ENCODE data around the gene IFNA17. TPM values are rescaled to one million over a fixed set of nuclear protein-coding genes. Genes with fewer than 3 reads are reported as not detected.
"Not testable (repeated sequence)": the region's sequence is repeated elsewhere in the genome, so short reads cannot be mapped to it uniquely, and the experiment has no call there.

IFNA17 gene
- total RNA-seq, 1 donor from 2014 or later: not detected

DNA sequence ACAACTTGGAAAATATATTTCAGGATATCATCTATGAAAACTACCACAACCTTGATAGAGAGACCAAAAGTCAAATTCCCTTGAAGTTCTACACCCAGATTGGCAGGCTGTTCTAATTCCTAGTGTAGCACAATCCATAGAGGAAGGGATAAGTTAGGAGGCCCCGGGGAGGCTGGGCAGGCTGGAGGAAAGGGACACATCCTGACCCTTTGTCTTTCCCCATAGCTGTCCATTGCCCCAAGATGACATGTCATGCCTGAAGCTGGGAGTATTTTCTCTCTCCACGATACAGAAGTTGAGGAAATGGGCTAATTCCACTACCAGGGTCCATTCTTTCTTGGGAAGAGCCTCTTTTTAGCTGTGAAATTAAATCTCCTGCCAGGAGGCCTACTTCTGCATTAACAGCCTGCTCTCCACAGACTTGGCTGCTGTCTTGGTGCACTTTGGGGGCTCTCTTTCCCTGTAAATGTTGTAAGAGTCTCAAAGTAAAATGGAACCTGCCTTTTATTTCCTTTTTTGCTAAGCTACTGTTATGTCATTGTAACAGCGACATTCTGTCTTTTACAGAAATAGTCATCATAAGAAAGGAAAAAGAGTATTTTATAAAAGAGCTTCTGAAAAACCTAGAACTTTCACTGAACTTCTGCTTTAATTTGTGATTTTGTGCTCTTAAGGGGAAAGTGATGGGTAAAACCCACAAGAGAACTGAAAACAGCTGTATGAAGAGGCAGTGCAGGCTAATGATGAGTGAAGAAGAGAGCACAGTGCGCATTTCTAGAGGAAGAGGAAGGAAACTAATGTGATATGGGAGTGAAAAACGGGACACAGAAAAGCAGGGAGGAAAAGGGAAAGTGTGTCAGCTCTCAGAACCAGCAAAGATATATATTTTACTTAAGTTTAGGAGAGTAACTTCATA lies 14.4 kb downstream of the IFNA17 start:
- not testable (repeated sequence) for DNase-seq (ENCODE audit: low spot score); H3K36me3 Mint-ChIP-seq (ENCODE audit: low read depth)

DNA sequence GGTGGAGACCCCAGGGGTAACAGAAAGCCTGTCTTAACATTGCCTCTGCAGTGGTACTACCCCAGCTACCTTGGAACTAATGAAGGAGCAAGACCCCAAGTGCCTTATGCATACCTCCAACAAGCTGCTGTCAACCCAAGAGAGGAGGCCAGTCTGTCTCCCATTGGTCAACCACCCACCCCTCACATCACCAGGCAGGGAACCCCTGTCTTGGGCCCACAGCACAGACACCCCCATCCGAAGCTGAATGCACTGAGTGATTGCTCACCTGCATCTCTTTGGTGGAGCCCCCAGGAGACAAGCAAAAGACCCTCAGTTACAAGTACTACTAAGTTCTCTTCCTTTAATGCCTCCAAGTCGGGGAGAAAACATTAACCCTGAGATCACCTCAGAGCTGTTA lies 15.9 kb downstream of the IFNA17 start:
- not testable (repeated sequence) for H3K27ac Mint-ChIP-seq (ENCODE audit: unreplicated experiment); H3K36me3 Mint-ChIP-seq (ENCODE audit: low read depth); H3K9me3 Mint-ChIP-seq (ENCODE audit: low read depth); H3K4me1 Mint-ChIP-seq (ENCODE audit: low read depth); DNase-seq (ENCODE audit: low spot score); H3K4me3 Mint-ChIP-seq (ENCODE audit: unreplicated experiment)
- H3K27me3 Mint-ChIP-seq (ENCODE audit: low read depth): peaks cover 32% of the 10 kb centered on the region

More for the DNA sequence above, 14.4 kb downstream of the IFNA17 start:
- H3K27me3 Mint-ChIP-seq (ENCODE audit: low read depth): peaks cover 35% of the 10 kb centered on the region
- H3K27ac Mint-ChIP-seq (ENCODE audit: unreplicated experiment); H3K9me3 Mint-ChIP-seq (ENCODE audit: low read depth); H3K4me3 Mint-ChIP-seq (ENCODE audit: unreplicated experiment); H3K4me1 Mint-ChIP-seq (ENCODE audit: low read depth): not testable (repeated sequence)
- TF ChIP-seq, protein P1, sequence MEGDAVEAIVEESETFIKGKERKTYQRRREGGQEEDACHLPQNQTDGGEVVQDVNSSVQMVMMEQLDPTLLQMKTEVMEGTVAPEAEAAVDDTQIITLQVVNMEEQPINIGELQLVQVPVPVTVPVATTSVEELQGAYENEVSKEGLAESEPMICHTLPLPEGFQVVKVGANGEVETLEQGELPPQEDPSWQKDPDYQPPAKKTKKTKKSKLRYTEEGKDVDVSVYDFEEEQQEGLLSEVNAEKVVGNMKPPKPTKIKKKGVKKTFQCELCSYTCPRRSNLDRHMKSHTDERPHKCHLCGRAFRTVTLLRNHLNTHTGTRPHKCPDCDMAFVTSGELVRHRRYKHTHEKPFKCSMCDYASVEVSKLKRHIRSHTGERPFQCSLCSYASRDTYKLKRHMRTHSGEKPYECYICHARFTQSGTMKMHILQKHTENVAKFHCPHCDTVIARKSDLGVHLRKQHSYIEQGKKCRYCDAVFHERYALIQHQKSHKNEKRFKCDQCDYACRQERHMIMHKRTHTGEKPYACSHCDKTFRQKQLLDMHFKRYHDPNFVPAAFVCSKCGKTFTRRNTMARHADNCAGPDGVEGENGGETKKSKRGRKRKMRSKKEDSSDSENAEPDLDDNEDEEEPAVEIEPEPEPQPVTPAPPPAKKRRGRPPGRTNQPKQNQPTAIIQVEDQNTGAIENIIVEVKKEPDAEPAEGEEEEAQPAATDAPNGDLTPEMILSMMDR (IDR thresholded peaks at IDR 0.05): peak; percentile 53

DNA sequence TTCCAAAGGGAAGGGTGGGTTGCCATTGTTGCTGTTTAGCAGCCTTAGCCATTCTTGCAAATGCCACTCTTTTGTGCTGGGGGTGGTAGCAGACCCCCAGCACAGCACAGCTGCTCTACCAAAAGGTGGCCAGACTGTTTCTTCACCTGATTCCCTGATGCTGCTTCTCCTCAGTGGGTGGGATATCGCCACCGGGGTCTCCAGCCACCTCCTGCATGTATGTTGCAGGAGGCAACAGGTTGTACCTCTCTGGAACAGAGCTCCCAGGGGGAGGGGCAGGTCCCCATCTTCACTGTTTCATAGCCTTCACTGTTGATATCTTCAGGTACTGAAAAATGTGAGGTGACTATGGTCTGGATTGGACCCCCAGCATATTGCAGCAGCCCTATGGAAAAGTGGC lies 17.2 kb downstream of the IFNA17 start:
- peak; percentile 64 for DNase-seq (ENCODE audit: low spot score)
- H3K9me3 Mint-ChIP-seq (ENCODE audit: low read depth); H3K36me3 Mint-ChIP-seq (ENCODE audit: low read depth); H3K4me1 Mint-ChIP-seq (ENCODE audit: low read depth); H3K4me3 Mint-ChIP-seq (ENCODE audit: unreplicated experiment); H3K27ac Mint-ChIP-seq (ENCODE audit: unreplicated experiment): not testable (repeated sequence)
- H3K27me3 Mint-ChIP-seq (ENCODE audit: low read depth): peaks cover 33% of the 10 kb centered on the region

DNA sequence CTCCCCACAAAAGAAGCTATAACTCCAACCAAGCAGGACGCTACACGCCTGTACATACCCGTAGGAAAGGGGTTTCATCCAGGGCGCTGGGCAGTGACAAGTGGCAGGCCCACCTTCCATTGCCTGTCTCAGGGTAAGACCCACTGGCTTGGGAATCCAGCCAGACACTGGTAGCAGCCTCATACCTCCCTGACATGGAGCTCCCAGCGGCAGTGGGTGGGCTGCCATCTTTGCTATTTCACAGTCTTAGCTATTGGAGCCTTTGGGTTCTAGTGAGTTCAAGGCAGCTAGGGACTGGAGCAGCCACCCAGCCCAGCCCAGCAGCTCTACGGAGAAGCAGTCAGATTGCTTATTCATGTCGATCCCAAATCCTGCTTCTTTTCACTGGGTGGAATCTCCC lies 17.7 kb downstream of the IFNA17 start:
- Mint-ChIP-seq H3K36me3 (ENCODE audit: low read depth) (no peaks in the 10 kb centered on the region), H3K9me3 (ENCODE audit: low read depth) (no peaks in the 10 kb centered on the region), H3K4me1 (ENCODE audit: low read depth) (no peaks in the 10 kb centered on the region), H3K27ac (ENCODE audit: unreplicated experiment) (no peak overlapping the region), H3K4me3 (ENCODE audit: unreplicated experiment) (no peak overlapping the region), H3K27me3 (ENCODE audit: low read depth) (peaks cover 32% of the 10 kb centered on the region)
- TF ChIP-seq, protein P1 (IDR thresholded peaks at IDR 0.05): no peak
- peak; percentile 40 for DNase-seq (ENCODE audit: low spot score)

DNA sequence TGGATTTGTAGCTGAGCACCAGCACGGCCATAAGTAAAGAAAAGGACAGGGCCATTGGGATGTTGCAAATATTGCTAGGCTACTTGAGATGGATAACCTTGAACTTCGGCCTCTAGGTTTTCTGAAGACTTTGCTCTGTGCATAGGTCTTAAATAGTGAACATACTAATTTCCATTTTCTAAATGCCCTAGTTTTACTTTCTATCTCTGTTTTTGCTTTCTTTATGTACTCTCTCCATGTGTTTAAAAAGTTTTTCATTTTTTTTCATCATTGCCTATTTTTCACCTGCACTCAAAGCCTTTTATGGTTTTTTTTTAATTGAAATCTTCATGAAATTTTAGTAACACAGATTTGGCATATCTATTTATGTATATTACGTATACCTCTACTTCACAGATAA lies 21.0 kb downstream of the IFNA17 start, which contains the start of gene IFNA10:
IFNA10 (minus strand) TSS at position 101 of the 400 bp plus-strand sequence; CDS start at position 55, 46 bp downstream.
- not testable (repeated sequence) for H3K4me3 Mint-ChIP-seq (ENCODE audit: unreplicated experiment); H3K9me3 Mint-ChIP-seq (ENCODE audit: low read depth); H3K36me3 Mint-ChIP-seq (ENCODE audit: low read depth); DNase-seq (ENCODE audit: low spot score); H3K4me1 Mint-ChIP-seq (ENCODE audit: low read depth); H3K27ac Mint-ChIP-seq (ENCODE audit: unreplicated experiment)
- peaks cover 33% of the 10 kb centered on the region for H3K27me3 Mint-ChIP-seq (ENCODE audit: low read depth)

DNA sequence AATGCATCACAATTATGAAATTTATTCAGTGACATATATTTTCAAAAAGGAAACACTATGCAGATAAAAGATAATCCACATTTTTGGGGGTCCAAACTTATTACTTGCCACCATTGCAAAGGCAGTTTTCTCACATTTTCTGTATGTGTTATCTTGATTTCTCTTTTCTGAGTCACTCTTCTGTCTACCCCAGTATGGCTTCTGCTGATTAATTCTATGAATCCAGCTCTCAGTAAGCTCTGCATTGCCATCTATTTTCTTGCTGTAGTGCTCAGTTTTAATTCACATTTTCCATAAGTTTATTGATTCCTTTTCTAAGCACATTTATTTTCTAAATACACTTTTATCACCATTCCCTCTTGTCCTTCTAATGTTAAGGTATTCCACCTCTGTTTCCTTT lies 22.8 kb downstream of the IFNA17 start:
- H3K9me3 Mint-ChIP-seq (ENCODE audit: low read depth): peaks cover 6% of the 10 kb centered on the region
- TF ChIP-seq, protein P1 (IDR thresholded peaks at IDR 0.05): no peak
- H3K4me1 Mint-ChIP-seq (ENCODE audit: low read depth): no peaks in the 10 kb centered on the region
- peaks cover 36% of the 10 kb centered on the region for H3K27me3 Mint-ChIP-seq (ENCODE audit: low read depth)
- no peaks in the 10 kb centered on the region for H3K36me3 Mint-ChIP-seq (ENCODE audit: low read depth)
- no peak for DNase-seq (ENCODE audit: low spot score)
- no peak overlapping the region for H3K27ac Mint-ChIP-seq (ENCODE audit: unreplicated experiment)
- H3K4me3 Mint-ChIP-seq (ENCODE audit: unreplicated experiment): no peak overlapping the region

DNA sequence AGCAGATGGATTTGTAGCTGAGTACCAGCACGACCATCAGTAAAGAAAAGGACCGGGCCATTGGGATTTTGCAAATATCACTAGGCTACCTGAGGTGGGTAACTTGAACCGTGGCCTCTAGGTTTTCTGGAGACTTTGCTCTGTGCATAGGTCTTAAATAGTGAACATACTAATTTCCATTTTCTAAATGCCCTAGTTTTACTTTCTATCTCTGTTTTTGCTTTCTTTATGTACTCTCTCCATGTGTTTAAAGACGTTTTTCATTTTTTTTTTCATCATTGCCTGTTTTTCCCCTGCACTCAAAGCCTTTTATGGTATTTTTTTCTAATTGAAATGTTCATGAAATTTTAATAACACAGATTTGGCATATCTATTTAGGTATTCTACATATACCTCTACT lies 25.9 kb downstream of the IFNA17 start, which contains the start of gene IFNA7:
IFNA7 (minus strand) TSS at position 101 of the 400 bp plus-strand sequence; CDS start at position 61, 40 bp downstream.
- not testable (repeated sequence) for H3K4me3 Mint-ChIP-seq (ENCODE audit: unreplicated experiment); H3K9me3 Mint-ChIP-seq (ENCODE audit: low read depth); H3K4me1 Mint-ChIP-seq (ENCODE audit: low read depth); H3K27ac Mint-ChIP-seq (ENCODE audit: unreplicated experiment); H3K36me3 Mint-ChIP-seq (ENCODE audit: low read depth); DNase-seq (ENCODE audit: low spot score)
- H3K27me3 Mint-ChIP-seq (ENCODE audit: low read depth): peaks cover 34% of the 10 kb centered on the region

Data from chondrocyte (in vitro differentiated cells).